Muscle layer of duodenum (tissue), 2 donors: ENCODE data around the gene STIM2.

Experiments used
- H3K27ac ChIP-seq: one replicate; pipeline ENCODE4 v1.7.0; 2013; ENCODE audit warnings: mild to moderate bottlenecking, low read length
- H3K27me3 ChIP-seq: one replicate; pipeline ENCODE4 v1.7.0; 2013; ENCODE audit warnings: low read depth, mild to moderate bottlenecking, control low read depth, low read length
- H3K36me3 ChIP-seq, 2 donors: one replicate each; pipeline ENCODE4 v1.7.0; 2013; ENCODE audit warnings: low read length in 2 of 2, control low read depth in 1 of 2, mild to moderate bottlenecking in 1 of 2; ENCODE audit not compliant: insufficient read depth in 2 of 2, control insufficient read depth in 1 of 2
- H3K4me1 ChIP-seq, 2 donors: one replicate each; pipeline ENCODE4 v1.7.0; 2013; ENCODE audit warnings: low read length in 2 of 2, mild to moderate bottlenecking in 2 of 2, control low read depth in 1 of 2, moderate library complexity in 1 of 2; ENCODE audit not compliant: insufficient read depth in 2 of 2, control insufficient read depth in 1 of 2
- H3K4me3 ChIP-seq, 2 donors: one replicate each; pipeline ENCODE4 v1.7.0; 2013; ENCODE audit warnings: low read length in 2 of 2, low read depth in 1 of 2, mild to moderate bottlenecking in 1 of 2
- H3K9me3 ChIP-seq, 2 donors: one replicate each; pipeline ENCODE4 v1.7.0; 2013; ENCODE audit warnings: low read length in 2 of 2, control low read depth in 1 of 2, mild to moderate bottlenecking in 1 of 2; ENCODE audit not compliant: control insufficient read depth in 1 of 2
- donor health status: healthy.

Gene STIM2

GRCh38 chr4:26941951-26942350, 81.3 kb downstream of the STIM2 start:
- H3K27me3 ChIP-seq = no peaks in the 10 kb centered on the region
- no peaks in the 10 kb centered on the region for H3K4me1 ChIP-seq
- no peaks in the 10 kb centered on the region for H3K9me3 ChIP-seq
- H3K27ac ChIP-seq = no peak overlapping the region
- H3K36me3 ChIP-seq = no peaks in the 10 kb centered on the region
- no peak overlapping the region for H3K4me3 ChIP-seq

GRCh38 chr4:26942871-26943270, 82.2 kb downstream of the STIM2 start:
- Histone ChIP-seq H3K27ac (no peak overlapping the region), H3K36me3 (no peaks in the 10 kb centered on the region), H3K4me1 (no peaks in the 10 kb centered on the region), H3K4me3 (no peak overlapping the region), H3K9me3 (no peaks in the 10 kb centered on the region), H3K27me3 (no peaks in the 10 kb centered on the region)

GRCh38 chr4:26943391-26943790, 82.8 kb downstream of the STIM2 start:
- no peak overlapping the region for H3K4me3 ChIP-seq
- no peaks in the 10 kb centered on the region for H3K4me1 ChIP-seq
- no peaks in the 10 kb centered on the region for H3K27me3 ChIP-seq
- no peak overlapping the region for H3K27ac ChIP-seq
- no peaks in the 10 kb centered on the region for H3K36me3 ChIP-seq
- H3K9me3 ChIP-seq = no peaks in the 10 kb centered on the region

- Histone ChIP-seq H3K27ac (no peak overlapping the region), H3K4me3 (no peak overlapping the region)
These were observed 85.2 kb downstream of the STIM2 start for GRCh38 chr4:26945794-26946193.

GRCh38 chr4:26947318-26947717, 86.7 kb downstream of the STIM2 start:
- Histone ChIP-seq H3K9me3 (no peaks in the 10 kb centered on the region), H3K36me3 (no peaks in the 10 kb centered on the region), H3K27ac (no peak overlapping the region), H3K4me3 (no peak overlapping the region), H3K4me1 (no peaks in the 10 kb centered on the region), H3K27me3 (no peaks in the 10 kb centered on the region)

More at GRCh38 chr4:26945794-26946193, 85.2 kb downstream of the STIM2 start:
- Histone ChIP-seq H3K36me3 (no peaks in the 10 kb centered on the region), H3K9me3 (no peaks in the 10 kb centered on the region), H3K4me1 (no peaks in the 10 kb centered on the region), H3K27me3 (no peaks in the 10 kb centered on the region)

- Histone ChIP-seq H3K9me3 (no peaks in the 10 kb centered on the region), H3K36me3 (no peaks in the 10 kb centered on the region), H3K4me1 (no peaks in the 10 kb centered on the region), H3K4me3 (no peak overlapping the region), H3K27ac (no peak overlapping the region), H3K27me3 (no peaks in the 10 kb centered on the region)
These were observed 89.8 kb downstream of the STIM2 start for GRCh38 chr4:26950446-26950845.

- Histone ChIP-seq H3K27me3 (no peaks in the 10 kb centered on the region), H3K4me3 (no peak overlapping the region), H3K9me3 (no peaks in the 10 kb centered on the region), H3K27ac (no peak overlapping the region), H3K36me3 (no peaks in the 10 kb centered on the region), H3K4me1 (no peaks in the 10 kb centered on the region)
These were observed 92.2 kb downstream of the STIM2 start for GRCh38 chr4:26952891-26953290.

- Histone ChIP-seq H3K9me3 (no peaks in the 10 kb centered on the region), H3K27ac (no peak overlapping the region), H3K27me3 (no peaks in the 10 kb centered on the region), H3K4me1 (no peaks in the 10 kb centered on the region), H3K4me3 (no peak overlapping the region), H3K36me3 (no peaks in the 10 kb centered on the region)
These were observed 92.7 kb downstream of the STIM2 start for GRCh38 chr4:26953366-26953765.

- H3K9me3 ChIP-seq = no peaks in the 10 kb centered on the region
- H3K27ac ChIP-seq = no peak overlapping the region
- no peaks in the 10 kb centered on the region for H3K4me1 ChIP-seq
- H3K36me3 ChIP-seq = no peaks in the 10 kb centered on the region
- H3K4me3 ChIP-seq = no peak overlapping the region
- no peaks in the 10 kb centered on the region for H3K27me3 ChIP-seq
These were observed 93.3 kb downstream of the STIM2 start for GRCh38 chr4:26953770-26954423.

- no peak overlapping the region for H3K4me3 ChIP-seq
- no peaks in the 10 kb centered on the region for H3K4me1 ChIP-seq
- no peaks in the 10 kb centered on the region for H3K9me3 ChIP-seq
- no peaks in the 10 kb centered on the region for H3K27me3 ChIP-seq
- H3K27ac ChIP-seq = no peak overlapping the region
- no peaks in the 10 kb centered on the region for H3K36me3 ChIP-seq
These were observed 94.6 kb downstream of the STIM2 start for GRCh38 chr4:26955241-26955640.

GRCh38 chr4:26958925-26959653, 98.4 kb downstream of the STIM2 start:
- H3K27ac ChIP-seq = no peak overlapping the region
- no peaks in the 10 kb centered on the region for H3K27me3 ChIP-seq
- H3K4me3 ChIP-seq = no peak overlapping the region
- H3K4me1 ChIP-seq = no peaks in the 10 kb centered on the region
- H3K9me3 ChIP-seq = no peaks in the 10 kb centered on the region
- no peaks in the 10 kb centered on the region for H3K36me3 ChIP-seq

- Histone ChIP-seq H3K27me3 (no peaks in the 10 kb centered on the region), H3K4me3 (no peak overlapping the region)
These were observed 99.0 kb downstream of the STIM2 start for GRCh38 chr4:26959654-26960047.

More at GRCh38 chr4:26959654-26960047, 99.0 kb downstream of the STIM2 start:
- Histone ChIP-seq H3K36me3 (no peaks in the 10 kb centered on the region), H3K9me3 (no peaks in the 10 kb centered on the region), H3K27ac (no peak overlapping the region), H3K4me1 (no peaks in the 10 kb centered on the region)
